Measurements from ENCODE around the gene VSX1.

DNA sequence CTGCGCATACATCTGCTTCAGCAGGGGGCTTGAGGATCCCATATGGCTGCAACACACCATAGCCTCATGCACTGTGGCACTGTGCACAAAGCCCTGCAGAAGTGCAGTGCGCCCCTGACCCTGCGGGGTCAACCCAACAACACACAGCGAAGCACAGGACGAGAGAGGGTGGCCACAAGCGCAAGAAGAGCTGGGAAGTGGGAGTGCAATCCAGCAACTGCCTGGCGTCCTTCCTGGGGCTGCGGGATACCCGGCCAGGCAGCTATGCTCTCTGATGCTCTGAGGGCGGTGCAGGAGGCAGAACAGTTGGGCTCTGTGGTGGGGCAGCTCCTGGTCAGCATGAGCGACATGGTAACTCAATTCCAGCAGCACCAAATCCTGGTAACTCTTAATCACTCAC is 18.4 kb downstream of the VSX1 start:
- TF ChIP-seq, protein P1, sequence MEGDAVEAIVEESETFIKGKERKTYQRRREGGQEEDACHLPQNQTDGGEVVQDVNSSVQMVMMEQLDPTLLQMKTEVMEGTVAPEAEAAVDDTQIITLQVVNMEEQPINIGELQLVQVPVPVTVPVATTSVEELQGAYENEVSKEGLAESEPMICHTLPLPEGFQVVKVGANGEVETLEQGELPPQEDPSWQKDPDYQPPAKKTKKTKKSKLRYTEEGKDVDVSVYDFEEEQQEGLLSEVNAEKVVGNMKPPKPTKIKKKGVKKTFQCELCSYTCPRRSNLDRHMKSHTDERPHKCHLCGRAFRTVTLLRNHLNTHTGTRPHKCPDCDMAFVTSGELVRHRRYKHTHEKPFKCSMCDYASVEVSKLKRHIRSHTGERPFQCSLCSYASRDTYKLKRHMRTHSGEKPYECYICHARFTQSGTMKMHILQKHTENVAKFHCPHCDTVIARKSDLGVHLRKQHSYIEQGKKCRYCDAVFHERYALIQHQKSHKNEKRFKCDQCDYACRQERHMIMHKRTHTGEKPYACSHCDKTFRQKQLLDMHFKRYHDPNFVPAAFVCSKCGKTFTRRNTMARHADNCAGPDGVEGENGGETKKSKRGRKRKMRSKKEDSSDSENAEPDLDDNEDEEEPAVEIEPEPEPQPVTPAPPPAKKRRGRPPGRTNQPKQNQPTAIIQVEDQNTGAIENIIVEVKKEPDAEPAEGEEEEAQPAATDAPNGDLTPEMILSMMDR (IDR thresholded peaks at IDR 0.05; ENCODE audit: poor library complexity, severe bottlenecking), result no peak
- no peak for TF ChIP-seq MXI1 (conservative IDR thresholded peaks at IDR 0.05; ENCODE audit: poor library complexity, severe bottlenecking)
- no peak for TF ChIP-seq EP300 (conservative IDR thresholded peaks at IDR 0.05; ENCODE audit: poor library complexity, severe bottlenecking)
- no peak for TF ChIP-seq TAF1 (IDR thresholded peaks at IDR 0.05; ENCODE audit: low read depth)
- TF ChIP-seq EZH2 (IDR thresholded peaks at IDR 0.05; ENCODE audit: borderline replicate concordance, insufficient read depth, low read length, poor library complexity, severe bottlenecking), result no peak
- no peak for TF ChIP-seq RAD21 (conservative IDR thresholded peaks at IDR 0.05)
- TF ChIP-seq, protein P2, sequence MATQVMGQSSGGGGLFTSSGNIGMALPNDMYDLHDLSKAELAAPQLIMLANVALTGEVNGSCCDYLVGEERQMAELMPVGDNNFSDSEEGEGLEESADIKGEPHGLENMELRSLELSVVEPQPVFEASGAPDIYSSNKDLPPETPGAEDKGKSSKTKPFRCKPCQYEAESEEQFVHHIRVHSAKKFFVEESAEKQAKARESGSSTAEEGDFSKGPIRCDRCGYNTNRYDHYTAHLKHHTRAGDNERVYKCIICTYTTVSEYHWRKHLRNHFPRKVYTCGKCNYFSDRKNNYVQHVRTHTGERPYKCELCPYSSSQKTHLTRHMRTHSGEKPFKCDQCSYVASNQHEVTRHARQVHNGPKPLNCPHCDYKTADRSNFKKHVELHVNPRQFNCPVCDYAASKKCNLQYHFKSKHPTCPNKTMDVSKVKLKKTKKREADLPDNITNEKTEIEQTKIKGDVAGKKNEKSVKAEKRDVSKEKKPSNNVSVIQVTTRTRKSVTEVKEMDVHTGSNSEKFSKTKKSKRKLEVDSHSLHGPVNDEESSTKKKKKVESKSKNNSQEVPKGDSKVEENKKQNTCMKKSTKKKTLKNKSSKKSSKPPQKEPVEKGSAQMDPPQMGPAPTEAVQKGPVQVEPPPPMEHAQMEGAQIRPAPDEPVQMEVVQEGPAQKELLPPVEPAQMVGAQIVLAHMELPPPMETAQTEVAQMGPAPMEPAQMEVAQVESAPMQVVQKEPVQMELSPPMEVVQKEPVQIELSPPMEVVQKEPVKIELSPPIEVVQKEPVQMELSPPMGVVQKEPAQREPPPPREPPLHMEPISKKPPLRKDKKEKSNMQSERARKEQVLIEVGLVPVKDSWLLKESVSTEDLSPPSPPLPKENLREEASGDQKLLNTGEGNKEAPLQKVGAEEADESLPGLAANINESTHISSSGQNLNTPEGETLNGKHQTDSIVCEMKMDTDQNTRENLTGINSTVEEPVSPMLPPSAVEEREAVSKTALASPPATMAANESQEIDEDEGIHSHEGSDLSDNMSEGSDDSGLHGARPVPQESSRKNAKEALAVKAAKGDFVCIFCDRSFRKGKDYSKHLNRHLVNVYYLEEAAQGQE (IDR thresholded peaks at IDR 0.05; ENCODE audit: borderline replicate concordance), result no peak
- TF ChIP-seq POLR2AphosphoS5 (IDR thresholded peaks at IDR 0.05), result no peak
- no peak for TF ChIP-seq SMC3 (conservative IDR thresholded peaks at IDR 0.05; ENCODE audit: poor library complexity)
